ENCODE measurements around the gene ADGRG1. TPM values are rescaled to one million over a fixed set of nuclear protein-coding genes. Genes with fewer than 3 reads are reported as not detected.

The ADGRG1 gene
- total RNA-seq, 1 donor from 2014 or later: 116 TPM

DNA sequence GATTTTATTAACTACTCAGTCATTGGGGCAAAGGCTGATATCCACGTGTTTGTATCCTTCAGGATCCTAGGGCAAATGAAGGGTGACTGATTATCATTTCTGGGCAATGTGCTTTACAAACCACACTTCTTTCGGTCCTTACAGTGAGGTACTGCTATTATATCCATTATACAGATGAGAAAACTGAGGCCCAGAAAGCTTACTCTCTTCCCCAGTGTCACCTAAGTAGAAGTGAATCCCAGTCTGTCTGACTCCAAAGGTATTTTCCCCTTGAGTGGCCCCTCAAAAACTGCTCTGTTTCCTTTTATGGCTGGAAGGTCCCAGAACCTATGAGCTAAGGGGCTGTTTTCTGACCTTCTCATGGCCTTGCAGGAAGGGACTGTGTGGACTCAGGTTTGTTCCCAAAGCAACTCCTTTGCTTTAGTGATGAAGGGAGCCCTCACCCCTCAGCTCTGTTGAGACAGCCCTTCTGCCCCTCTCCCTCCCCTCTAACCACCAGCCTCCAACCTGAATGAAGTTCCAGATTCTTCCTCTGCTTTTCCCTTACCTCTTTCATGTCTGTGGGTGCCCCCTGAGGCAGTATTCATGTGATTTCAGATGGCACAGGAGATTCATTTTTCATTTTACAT lies 27.4 kb upstream of the ADGRG1 start:
- Mint-ChIP-seq H3K4me1 (ENCODE audit: low read depth, unreplicated experiment) (peaks cover 7% of the 10 kb centered on the region), H3K27ac (ENCODE audit: unreplicated experiment) (no peak overlapping the region), H3K4me3 (ENCODE audit: unreplicated experiment) (no peak overlapping the region), H3K27me3 (ENCODE audit: unreplicated experiment) (peaks cover 3% of the 10 kb centered on the region), H3K36me3 (ENCODE audit: unreplicated experiment) (peaks cover 10% of the 10 kb centered on the region), H3K9me3 (ENCODE audit: unreplicated experiment) (no peaks in the 10 kb centered on the region)
- TF ChIP-seq CTCF (IDR thresholded peaks at IDR 0.05; ENCODE audit: partially characterized antibody, unreplicated experiment): no peak
- no peak for DNase-seq

- H3K4me1 Mint-ChIP-seq (ENCODE audit: low read depth, unreplicated experiment): peaks cover 8% of the 10 kb centered on the region
- no peak for DNase-seq
- peaks cover 4% of the 10 kb centered on the region for H3K27me3 Mint-ChIP-seq (ENCODE audit: unreplicated experiment)
- TF ChIP-seq CTCF (IDR thresholded peaks at IDR 0.05; ENCODE audit: partially characterized antibody, unreplicated experiment): no peak
- H3K27ac Mint-ChIP-seq (ENCODE audit: unreplicated experiment): no peak overlapping the region
- no peaks in the 10 kb centered on the region for H3K9me3 Mint-ChIP-seq (ENCODE audit: unreplicated experiment)
- H3K36me3 Mint-ChIP-seq (ENCODE audit: unreplicated experiment): peaks cover 10% of the 10 kb centered on the region
- H3K4me3 Mint-ChIP-seq (ENCODE audit: unreplicated experiment): no peak overlapping the region
Observed at GRCh38 chr16:57601801-57602478, 26.5 kb upstream of the ADGRG1 start.

DNA sequence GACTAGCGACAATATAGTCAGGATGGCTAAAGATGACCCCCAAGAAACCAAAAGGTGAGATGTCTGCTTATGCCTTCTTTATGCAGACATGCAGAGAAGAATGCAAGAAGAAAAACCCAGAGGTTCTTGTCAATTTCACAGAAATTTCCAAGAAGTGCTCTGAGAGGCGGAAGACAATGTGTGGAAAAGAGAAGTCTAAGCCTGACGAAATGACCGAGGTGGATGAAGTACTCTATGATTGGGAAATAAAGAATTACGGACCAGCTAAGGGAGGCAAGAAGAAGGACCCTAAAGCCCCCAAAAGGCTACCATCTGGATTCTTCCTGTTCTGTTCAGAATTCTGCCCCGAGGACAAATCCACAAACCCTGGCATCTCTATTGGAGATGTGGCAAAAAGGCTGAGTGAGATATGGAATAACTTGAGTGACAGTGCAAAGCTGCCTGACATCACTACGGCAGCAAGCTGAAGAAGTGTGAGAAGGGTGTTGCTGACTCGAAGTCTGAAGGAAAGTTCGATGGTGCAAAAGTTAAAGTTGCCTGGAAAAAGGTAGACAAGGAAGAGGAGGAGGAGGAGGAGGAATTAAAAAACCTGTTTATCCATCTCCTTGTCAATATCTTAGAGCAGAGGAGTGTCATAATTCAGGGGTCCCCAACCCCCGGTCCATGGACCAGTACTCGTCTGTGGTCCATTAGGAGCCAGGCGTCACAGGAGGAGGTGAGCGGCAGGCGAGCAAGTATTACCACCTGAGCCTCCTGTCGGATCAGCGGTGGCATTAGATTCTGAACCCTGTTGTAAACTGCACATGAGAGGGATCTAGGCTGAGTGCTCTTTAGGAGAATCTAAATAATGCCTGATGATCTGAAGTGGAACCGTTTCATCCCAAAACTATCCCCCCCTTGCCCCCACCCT lies 25.1 kb upstream of the ADGRG1 start:
- no peaks in the 10 kb centered on the region for H3K9me3 Mint-ChIP-seq (ENCODE audit: unreplicated experiment)
- peaks cover 4% of the 10 kb centered on the region for H3K36me3 Mint-ChIP-seq (ENCODE audit: unreplicated experiment)
- H3K27me3 Mint-ChIP-seq (ENCODE audit: unreplicated experiment): peaks cover 4% of the 10 kb centered on the region
- H3K4me3 Mint-ChIP-seq (ENCODE audit: unreplicated experiment): no peak overlapping the region
- no peak overlapping the region for H3K27ac Mint-ChIP-seq (ENCODE audit: unreplicated experiment)
- no peak for DNase-seq
- TF ChIP-seq CTCF (IDR thresholded peaks at IDR 0.05; ENCODE audit: partially characterized antibody, unreplicated experiment): no peak
- peaks cover 8% of the 10 kb centered on the region for H3K4me1 Mint-ChIP-seq (ENCODE audit: low read depth, unreplicated experiment)

GRCh38 chr16:57604177-57604576 lies 24.3 kb upstream of the ADGRG1 start:
- Mint-ChIP-seq H3K4me1 (ENCODE audit: low read depth, unreplicated experiment) (peaks cover 10% of the 10 kb centered on the region), H3K4me3 (ENCODE audit: unreplicated experiment) (no peak overlapping the region), H3K9me3 (ENCODE audit: unreplicated experiment) (no peaks in the 10 kb centered on the region), H3K36me3 (ENCODE audit: unreplicated experiment) (peaks cover 4% of the 10 kb centered on the region), H3K27me3 (ENCODE audit: unreplicated experiment) (peaks cover 4% of the 10 kb centered on the region), H3K27ac (ENCODE audit: unreplicated experiment) (no peak overlapping the region)
- TF ChIP-seq CTCF (IDR thresholded peaks at IDR 0.05; ENCODE audit: partially characterized antibody, unreplicated experiment): no peak
- no peak for DNase-seq

All from glutamatergic neuron (in vitro differentiated cells).